ENCODE results near the gene ECEL1.

DNA sequence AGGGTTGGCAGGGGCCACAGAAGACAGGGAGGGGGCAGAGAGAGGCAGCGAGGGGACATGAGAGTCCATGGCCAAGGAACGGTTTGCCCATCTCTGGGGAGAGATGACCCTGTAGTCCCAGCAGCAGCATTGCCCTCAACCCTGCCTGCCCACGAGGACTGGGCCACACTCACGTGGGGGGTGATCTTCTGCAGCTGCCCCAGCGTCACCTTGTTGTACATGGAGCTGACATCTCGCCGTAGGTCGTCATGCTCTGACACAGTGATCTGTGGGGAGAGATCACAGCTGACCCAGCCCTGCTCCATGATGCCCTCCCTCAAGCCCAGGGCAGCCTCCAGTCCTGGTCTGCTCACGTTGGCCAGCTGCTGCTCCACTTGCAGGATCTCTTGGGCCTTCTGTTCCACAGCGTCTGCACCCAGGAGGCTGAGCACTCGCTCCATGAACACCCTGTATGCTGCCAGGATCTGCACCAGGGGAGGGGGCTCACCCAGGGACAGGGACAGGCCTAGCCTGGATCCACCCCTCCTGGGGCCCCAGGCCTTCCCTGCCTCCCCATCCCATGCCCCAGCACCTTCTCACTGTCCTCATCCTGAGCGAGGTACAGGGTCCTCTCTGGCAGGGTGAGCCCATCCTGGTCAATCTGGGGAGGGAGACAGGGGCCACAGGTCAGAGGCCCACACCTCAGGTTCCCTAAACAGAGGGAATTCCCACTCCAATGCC lies 2.8 kb downstream of the ECEL1 start:
- TF ChIP-seq, protein P1, sequence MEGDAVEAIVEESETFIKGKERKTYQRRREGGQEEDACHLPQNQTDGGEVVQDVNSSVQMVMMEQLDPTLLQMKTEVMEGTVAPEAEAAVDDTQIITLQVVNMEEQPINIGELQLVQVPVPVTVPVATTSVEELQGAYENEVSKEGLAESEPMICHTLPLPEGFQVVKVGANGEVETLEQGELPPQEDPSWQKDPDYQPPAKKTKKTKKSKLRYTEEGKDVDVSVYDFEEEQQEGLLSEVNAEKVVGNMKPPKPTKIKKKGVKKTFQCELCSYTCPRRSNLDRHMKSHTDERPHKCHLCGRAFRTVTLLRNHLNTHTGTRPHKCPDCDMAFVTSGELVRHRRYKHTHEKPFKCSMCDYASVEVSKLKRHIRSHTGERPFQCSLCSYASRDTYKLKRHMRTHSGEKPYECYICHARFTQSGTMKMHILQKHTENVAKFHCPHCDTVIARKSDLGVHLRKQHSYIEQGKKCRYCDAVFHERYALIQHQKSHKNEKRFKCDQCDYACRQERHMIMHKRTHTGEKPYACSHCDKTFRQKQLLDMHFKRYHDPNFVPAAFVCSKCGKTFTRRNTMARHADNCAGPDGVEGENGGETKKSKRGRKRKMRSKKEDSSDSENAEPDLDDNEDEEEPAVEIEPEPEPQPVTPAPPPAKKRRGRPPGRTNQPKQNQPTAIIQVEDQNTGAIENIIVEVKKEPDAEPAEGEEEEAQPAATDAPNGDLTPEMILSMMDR (IDR thresholded peaks at IDR 0.05) = no peak
- TF ChIP-seq E2F4 (CRISPR knock-in tag; IDR thresholded peaks at IDR 0.05; ENCODE audit: borderline replicate concordance, low read depth) = no peak
- TF ChIP-seq ESRRA (CRISPR knock-in tag; IDR thresholded peaks at IDR 0.05; ENCODE audit: borderline replicate concordance) = no peak
- no peak for TF ChIP-seq SMAD3 (CRISPR knock-in tag; IDR thresholded peaks at IDR 0.05; ENCODE audit: borderline replicate concordance)
- TF ChIP-seq SMAD4 (CRISPR knock-in tag; IDR thresholded peaks at IDR 0.05) = no peak
- TF ChIP-seq SP1 (CRISPR knock-in tag; conservative IDR thresholded peaks at IDR 0.05) = no peak
- no peak for TF ChIP-seq TEAD4 (CRISPR knock-in tag; IDR thresholded peaks at IDR 0.05)
- TF ChIP-seq ZNF232 (CRISPR knock-in tag; IDR thresholded peaks at IDR 0.05) = no peak
- TF ChIP-seq ATF2 (CRISPR knock-in tag; IDR thresholded peaks at IDR 0.05; ENCODE audit: borderline replicate concordance, low read depth) = no peak
- no peak for TF ChIP-seq NR3C1 (CRISPR knock-in tag; conservative IDR thresholded peaks at IDR 0.05; ENCODE audit: low read depth)
- TF ChIP-seq CREM (CRISPR knock-in tag; IDR thresholded peaks at IDR 0.05) = no peak
- no peak for TF ChIP-seq USF2 (CRISPR knock-in tag; IDR thresholded peaks at IDR 0.05)
- TF ChIP-seq FOXP1 (CRISPR knock-in tag; IDR thresholded peaks at IDR 0.05; ENCODE audit: borderline replicate concordance) = no peak
